Mucosa of stomach (tissue), 1 donor: ENCODE measurements around the gene CAMK2A.

Experiments used
- H3K27me3 ChIP-seq: one replicate; pipeline ENCODE4 v1.7.0; 2013; ENCODE audit warnings: mild to moderate bottlenecking, low read length; ENCODE audit not compliant: control insufficient read depth, insufficient read depth
- H3K36me3 ChIP-seq: one replicate; pipeline ENCODE4 v1.7.0; 2013; ENCODE audit warnings: low read length; ENCODE audit not compliant: control insufficient read depth, insufficient read depth
- H3K4me1 ChIP-seq: one replicate; pipeline ENCODE4 v1.7.0; 2013; ENCODE audit warnings: mild to moderate bottlenecking, low read length; ENCODE audit not compliant: control insufficient read depth, insufficient read depth
- H3K4me3 ChIP-seq: one replicate; pipeline ENCODE4 v1.7.0; 2013; ENCODE audit warnings: low read length
- H3K9ac ChIP-seq: one replicate; pipeline ENCODE4 v1.7.0; 2013; ENCODE audit warnings: mild to moderate bottlenecking, low read length, moderate library complexity
- H3K9me3 ChIP-seq: one replicate; pipeline ENCODE4 v1.7.0; 2013; ENCODE audit warnings: mild to moderate bottlenecking, low read length, moderate library complexity; ENCODE audit not compliant: control insufficient read depth
- donor health status: Pancreatic carcinoma.

CAMK2A gene

GRCh38 chr5:150180241-150181026 lies 109.1 kb downstream of the CAMK2A start:
- Histone ChIP-seq H3K27me3 (no peaks in the 10 kb centered on the region), H3K9me3 (no peaks in the 10 kb centered on the region), H3K36me3 (no peaks in the 10 kb centered on the region), H3K9ac (no peak overlapping the region), H3K4me3 (no peak overlapping the region), H3K4me1 (peaks cover 37% of the 10 kb centered on the region)

DNA sequence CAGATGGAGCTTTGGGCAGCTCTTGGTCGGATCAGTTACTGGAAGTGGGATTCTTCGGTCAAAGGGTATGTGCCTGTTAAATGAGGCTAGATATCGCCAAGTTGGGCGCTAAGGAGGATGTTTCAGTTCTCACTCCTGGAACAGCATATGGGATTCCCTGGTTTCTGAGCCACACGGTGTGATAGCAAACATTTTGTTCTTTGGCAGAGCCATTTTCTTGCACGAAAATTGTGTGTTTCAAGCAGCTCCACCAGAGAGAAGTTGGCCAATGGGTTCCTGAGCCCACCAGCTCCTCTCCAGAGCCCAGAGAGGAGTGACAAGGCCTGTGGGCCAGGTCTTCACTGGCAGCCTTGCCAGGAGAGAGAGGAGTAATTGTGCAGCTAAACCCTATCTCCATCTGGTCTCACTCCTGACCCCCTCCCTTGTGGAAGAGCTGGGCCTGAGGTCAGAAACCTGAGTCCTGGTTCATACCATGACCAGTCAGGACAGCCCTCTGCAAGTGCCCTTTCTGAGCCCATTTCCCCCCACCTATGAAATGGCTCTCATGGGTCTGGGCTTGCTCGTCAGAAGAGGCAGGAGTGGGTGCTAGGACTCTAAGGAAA lies 110.5 kb downstream of the CAMK2A start:
- H3K4me3 ChIP-seq: no peak overlapping the region
- no peaks in the 10 kb centered on the region for H3K27me3 ChIP-seq

GRCh38 chr5:150178262-150178661 lies 111.3 kb downstream of the CAMK2A start:
- Histone ChIP-seq H3K27me3 (no peaks in the 10 kb centered on the region), H3K36me3 (no peaks in the 10 kb centered on the region), H3K9ac (no peak overlapping the region), H3K4me3 (no peak overlapping the region), H3K9me3 (no peaks in the 10 kb centered on the region), H3K4me1 (peaks cover 19% of the 10 kb centered on the region)

More for the DNA sequence above, 110.5 kb downstream of the CAMK2A start:
- Histone ChIP-seq H3K9ac (no peak overlapping the region), H3K36me3 (no peaks in the 10 kb centered on the region), H3K4me1 (peaks cover 25% of the 10 kb centered on the region), H3K9me3 (no peaks in the 10 kb centered on the region)

DNA sequence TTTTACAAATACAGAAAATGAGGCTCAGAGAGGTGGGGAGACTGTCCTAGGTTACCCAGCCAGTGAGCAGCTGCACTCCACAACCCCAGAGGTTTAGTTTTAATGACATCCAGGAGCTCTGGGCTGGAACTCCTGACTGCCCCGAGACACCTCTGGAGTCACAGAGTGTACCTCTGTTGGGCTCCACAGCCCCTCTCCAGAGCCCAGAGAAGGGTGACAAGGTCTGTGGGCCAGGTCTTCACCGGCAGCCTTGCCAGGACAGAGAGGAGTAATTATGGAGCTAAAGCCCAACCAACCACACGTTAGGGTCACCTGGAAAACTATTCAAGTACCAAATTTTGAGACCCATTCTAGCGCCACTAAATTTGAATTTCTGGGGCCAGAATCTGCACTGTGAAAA lies 111.9 kb downstream of the CAMK2A start:
- Histone ChIP-seq H3K9ac (no peak overlapping the region), H3K9me3 (no peaks in the 10 kb centered on the region), H3K4me3 (no peak overlapping the region), H3K4me1 (peaks cover 18% of the 10 kb centered on the region), H3K27me3 (peaks cover 1% of the 10 kb centered on the region), H3K36me3 (no peaks in the 10 kb centered on the region)

DNA sequence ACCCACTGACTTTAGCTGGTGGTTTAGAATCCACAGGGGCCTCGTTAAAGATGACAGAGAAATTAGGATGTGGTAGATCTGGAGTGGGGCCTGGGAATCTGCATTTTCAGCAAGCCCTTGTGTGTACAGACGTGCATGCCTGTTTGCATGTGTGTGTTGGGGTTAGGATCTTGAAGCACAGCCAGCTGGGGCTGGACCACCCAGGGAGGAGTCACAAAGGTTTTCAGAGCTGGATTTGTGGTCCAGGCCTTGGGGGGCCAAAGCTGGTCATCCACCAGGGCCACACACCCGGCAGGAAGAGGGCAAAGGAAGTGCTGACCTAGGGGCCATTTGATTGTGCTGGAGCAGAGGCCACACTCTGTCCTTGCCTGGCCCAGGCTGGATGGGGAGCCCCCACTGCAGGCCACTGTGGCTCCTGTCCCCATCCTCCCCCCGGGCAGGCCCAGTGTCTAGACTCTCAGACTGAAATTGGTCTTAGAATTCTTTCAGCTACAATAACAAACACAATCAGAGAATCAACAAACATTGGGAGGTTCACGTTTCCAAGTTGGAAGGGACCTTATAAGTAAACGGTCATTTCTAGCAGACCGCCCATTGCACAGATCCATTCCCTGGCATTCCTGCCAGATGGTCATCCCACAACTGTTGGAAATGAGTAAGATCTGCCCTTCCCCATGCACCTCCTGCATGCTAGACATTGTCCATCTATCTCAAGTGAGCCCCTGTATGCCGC lies 112.7 kb downstream of the CAMK2A start:
- no peaks in the 10 kb centered on the region for H3K9me3 ChIP-seq
- no peaks in the 10 kb centered on the region for H3K36me3 ChIP-seq

DNA sequence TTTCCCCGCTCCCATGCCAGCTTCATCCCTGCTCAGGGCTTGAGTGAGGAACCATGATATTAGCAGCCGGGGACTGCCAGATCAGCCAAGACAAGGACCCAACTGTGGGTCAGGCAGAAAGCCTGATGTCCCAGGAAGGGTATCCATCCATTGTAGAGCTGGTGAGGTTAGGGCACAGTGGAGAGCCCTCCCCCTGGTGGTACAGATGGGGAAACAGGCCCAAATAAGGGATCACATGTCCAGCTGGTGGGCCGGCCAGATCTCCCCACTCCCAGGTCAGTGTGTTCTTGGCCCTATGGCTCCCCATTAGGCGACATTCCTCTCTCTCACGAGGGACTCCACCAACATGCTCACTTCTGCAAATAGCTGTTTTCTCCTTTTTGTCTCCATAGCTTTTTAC lies 114.0 kb downstream of the CAMK2A start:
- Histone ChIP-seq H3K36me3 (no peaks in the 10 kb centered on the region), H3K9me3 (no peaks in the 10 kb centered on the region), H3K27me3 (peaks cover 6% of the 10 kb centered on the region), H3K9ac (no peak overlapping the region), H3K4me3 (no peak overlapping the region), H3K4me1 (peaks cover 10% of the 10 kb centered on the region)

More for the DNA sequence above, 112.7 kb downstream of the CAMK2A start:
- Histone ChIP-seq H3K4me3 (no peak overlapping the region), H3K4me1 (peaks cover 16% of the 10 kb centered on the region), H3K9ac (no peak overlapping the region), H3K27me3 (peaks cover 5% of the 10 kb centered on the region)

DNA sequence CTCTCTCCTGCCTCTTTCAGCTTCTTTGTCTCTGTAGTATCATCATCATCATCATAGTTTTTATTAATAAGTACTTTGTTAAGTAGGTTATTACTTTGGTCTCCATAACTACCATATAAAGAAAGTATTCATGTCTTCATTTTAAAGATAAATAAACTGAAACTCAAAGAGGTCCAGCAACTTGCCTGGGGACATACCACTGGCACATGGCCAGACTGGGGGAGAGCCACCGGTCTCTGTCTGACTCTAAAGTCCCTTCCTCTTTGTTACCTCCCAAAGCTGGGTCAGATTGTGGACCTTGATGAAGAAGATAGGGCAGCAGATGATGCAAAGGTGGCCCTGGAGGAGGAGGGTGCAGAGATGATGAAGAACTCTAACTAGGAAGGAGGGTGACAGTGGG lies 114.5 kb downstream of the CAMK2A start:
- Histone ChIP-seq H3K9ac (no peak overlapping the region), H3K9me3 (no peaks in the 10 kb centered on the region), H3K4me3 (no peak overlapping the region), H3K27me3 (peaks cover 7% of the 10 kb centered on the region), H3K4me1 (peaks cover 7% of the 10 kb centered on the region), H3K36me3 (no peaks in the 10 kb centered on the region)

DNA sequence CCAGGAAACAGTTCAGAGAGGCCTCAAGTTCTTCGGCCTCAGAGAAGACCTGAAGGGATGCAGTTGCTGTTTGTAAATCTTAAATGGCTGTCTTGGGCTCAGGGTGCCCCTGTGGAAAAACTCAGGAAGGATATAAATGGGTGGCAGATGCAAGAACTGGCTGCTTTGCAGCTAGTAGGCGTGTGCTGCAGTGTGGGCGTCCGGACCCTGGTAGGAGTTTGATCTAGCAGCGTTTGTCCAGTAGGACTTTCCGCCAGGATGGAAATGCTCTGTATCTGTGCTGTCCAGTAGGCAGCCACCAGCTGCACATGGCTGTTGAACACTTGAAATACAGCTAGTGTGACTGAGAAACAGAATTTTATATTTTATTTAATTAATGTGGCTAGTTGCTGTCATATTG lies 115.3 kb downstream of the CAMK2A start:
- H3K4me1 ChIP-seq: peaks cover 7% of the 10 kb centered on the region

DNA sequence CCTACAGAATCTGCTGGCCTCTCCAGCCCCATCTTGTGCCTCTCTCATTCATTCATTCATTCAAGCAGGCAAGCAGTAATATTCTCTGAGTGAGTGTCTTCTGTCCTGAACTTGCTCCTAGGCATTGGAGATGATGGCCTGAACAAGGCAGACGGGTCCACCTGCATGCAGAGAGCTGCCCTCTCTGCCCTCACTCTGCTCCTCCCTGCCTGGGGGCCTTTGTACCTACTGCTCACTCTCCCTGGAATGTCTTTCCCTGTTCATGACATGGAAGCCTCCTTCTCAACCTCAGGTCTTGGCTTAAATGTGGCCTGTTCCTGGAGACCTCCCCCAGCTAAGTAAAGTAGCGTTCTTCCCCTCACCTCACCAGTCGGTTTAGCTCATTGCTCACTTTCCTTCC lies 116.4 kb downstream of the CAMK2A start:
- Histone ChIP-seq H3K9me3 (no peaks in the 10 kb centered on the region), H3K36me3 (no peaks in the 10 kb centered on the region), H3K9ac (no peak overlapping the region), H3K4me1 (peaks cover 11% of the 10 kb centered on the region), H3K27me3 (peaks cover 22% of the 10 kb centered on the region), H3K4me3 (no peak overlapping the region)

More for the DNA sequence above, 115.3 kb downstream of the CAMK2A start:
- Histone ChIP-seq H3K9me3 (no peaks in the 10 kb centered on the region), H3K4me3 (no peak overlapping the region), H3K36me3 (no peaks in the 10 kb centered on the region), H3K27me3 (peaks cover 11% of the 10 kb centered on the region), H3K9ac (no peak overlapping the region)

DNA sequence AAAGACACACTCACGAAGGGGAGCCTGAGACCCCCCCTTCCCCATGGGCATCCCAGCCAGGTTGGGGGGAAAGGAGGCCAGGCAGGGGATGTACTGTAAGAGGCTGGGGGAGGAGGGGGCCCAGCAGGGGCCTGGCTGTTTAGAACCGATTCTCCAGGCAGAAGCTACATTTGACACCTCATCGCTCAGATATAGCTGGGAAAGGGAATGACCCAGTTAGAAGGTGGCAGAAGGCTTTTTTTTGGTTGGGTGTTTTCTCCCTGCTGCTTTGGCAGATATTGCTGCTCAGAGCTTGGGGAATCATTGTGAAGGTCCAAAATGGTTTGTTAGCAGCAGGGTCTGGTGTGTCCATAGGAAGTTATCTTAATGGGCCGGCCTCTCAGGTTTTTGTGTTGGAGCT lies 117.0 kb downstream of the CAMK2A start:
- Histone ChIP-seq H3K9ac (no peak overlapping the region), H3K27me3 (peaks cover 28% of the 10 kb centered on the region), H3K4me3 (no peak overlapping the region), H3K4me1 (peaks cover 11% of the 10 kb centered on the region), H3K36me3 (no peaks in the 10 kb centered on the region), H3K9me3 (no peaks in the 10 kb centered on the region)

DNA sequence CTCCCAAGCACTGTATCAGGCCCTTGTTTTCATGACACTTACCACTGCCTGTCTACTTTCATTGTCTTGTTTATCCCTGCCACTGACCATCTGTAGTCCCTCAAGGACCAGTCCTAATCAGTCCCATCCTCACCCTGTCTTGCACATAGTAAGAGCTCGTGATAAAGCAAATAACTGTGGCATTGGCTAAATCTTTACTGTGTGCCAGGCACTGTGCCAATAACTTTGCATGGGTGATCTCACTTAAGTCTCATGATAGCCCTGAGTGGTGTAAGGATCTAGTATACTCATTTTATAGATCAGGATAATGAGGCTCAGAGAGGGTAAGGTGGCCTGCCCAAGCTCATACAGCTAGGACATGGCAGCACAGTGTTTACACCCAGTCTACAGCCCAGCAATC lies 117.4 kb downstream of the CAMK2A start:
- H3K27me3 ChIP-seq: peaks cover 32% of the 10 kb centered on the region
- H3K4me1 ChIP-seq: peaks cover 11% of the 10 kb centered on the region
- H3K4me3 ChIP-seq: no peak overlapping the region
- no peaks in the 10 kb centered on the region for H3K9me3 ChIP-seq
- no peaks in the 10 kb centered on the region for H3K36me3 ChIP-seq
- no peak overlapping the region for H3K9ac ChIP-seq
